NCI-H2227 (cell line): ENCODE results near the gene GLYATL3.
A peak's percentile ranks its signal among the peaks of the same experiment; 100 is the strongest.
"Not testable (repeated sequence)": the region's sequence is repeated elsewhere in the genome, so short reads cannot be mapped to it uniquely, and the experiment has no call there.

Experiments used
- DNase-seq: peaks from one replicate; lab custom pipeline; 2025; ENCODE audit not compliant: unreplicated experiment; lab: John Stamatoyannopoulos, UW

The GLYATL3 gene

DNA sequence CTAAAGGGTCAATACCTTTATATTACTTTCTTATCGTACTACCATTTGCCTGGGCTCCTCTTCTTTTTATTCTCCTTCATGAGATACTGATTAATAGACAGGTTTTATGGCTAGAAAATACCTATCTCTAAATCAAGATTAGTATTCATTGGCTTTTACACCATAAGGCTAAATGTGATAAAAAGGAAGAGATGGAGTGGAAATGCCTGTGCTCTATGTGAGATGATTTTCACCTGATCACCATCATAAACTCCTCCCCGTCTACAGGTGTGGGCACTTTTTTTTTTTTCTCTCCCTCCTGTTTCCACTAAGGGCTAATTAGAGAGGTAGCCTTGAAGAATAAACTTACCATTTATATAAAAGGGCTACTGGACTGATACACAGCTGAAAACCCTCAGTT is at the start of gene GLYATL3:
TSS of gene GLYATL3 (plus strand) at position 301 of the 400 bp plus-strand sequence. CDS start 12,068 bp downstream, outside the sequence.
- no peak for DNase-seq

DNA sequence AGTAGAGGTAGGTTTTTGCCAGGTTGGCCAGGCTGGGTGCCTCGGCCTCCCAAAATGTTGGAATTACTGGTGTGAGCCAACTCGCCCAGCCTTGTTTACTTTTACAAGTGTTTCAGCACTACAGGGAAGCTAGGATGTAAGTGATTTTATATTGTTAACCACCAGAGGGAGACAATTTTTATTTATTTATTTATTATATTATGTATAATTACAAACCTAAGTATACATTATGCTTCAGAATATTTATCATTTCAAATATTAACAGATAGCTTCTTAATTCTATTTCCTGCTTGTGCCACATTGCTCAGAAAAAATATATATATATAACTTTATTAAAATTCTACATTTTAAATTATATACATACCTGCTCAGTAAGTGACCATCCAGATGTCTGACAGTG is 46.5 kb upstream of the GLYATL3 start:
- DNase-seq: peak; percentile 1

DNA sequence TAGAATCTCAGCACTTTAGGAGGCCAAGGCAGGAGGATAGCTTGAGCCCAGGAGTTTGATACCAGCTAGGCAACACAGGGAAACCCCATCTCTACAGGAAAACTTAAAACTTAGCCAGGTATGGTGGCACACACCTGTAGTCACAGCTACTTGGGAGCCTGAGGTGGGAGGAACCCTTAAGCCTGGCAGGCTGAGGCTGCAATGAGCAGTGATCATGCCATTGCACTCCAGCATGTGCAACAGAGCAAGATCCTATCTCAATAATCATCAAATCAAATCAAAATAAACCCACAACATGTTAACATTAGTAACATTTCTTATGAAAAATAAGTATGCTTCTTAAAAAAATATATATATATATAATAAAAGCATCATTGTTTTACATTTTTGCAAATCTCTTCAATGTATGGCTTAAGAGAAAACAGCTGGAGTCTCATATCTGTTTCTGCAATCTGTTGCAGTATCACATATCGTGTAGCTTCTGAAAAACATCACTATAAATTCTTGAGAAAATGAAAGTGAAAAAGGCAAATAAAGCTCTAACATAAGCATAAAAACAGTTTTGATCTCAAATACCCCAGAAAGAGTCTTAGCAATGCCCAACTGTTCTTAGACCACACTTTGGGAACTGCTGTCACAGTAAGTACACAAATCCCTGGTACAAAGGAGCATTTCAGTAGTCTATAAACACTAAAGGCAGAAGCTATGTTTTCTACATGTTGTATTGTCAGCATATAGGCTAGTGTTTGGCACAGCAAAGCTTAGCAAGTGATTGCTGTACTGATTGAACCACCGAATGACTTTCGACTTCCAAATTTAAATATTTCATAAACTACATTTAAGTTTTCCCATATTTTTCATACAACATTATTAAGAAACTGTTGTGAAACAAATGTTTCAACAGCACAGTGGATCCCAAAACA is 44.7 kb upstream of the GLYATL3 start:
- no peak for DNase-seq

DNA sequence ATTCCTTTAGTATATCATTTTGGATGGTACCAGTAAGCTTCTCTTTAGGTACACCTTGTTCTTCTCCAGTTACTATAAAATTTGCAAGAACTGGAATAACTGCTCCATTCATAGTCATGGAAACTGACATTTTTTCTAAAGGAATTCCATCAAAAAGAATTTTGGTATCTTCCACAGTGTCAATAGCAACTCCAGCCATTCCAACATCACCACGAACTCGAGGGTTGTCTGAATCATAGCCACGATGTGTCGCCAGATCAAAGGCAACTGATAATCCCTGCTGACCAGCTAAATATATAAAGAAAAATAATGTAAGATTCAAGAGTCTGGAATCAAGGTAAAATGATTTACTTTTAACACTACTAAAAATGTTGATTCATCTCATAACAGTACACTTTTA is 42.0 kb upstream of the GLYATL3 start:
- DNase-seq: no peak

DNA sequence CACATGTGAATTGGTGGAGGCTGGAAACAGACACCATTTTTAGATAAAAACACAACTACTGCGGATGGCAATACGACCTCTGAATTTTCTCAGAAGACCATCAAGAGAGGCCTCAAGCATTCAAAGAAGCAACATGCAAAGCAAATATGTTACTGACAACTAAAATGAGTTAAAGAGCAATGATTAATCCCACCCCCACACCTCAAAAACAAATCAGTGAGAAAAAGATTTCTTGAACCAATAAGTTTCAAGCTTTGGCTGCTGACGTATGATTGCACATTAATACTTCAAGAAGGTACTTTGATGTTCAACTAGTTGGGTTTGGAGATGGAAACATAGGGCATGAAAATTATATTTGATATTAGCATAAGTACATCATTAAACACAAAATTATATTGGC is 37.7 kb upstream of the GLYATL3 start:
- peak; percentile 10 for DNase-seq

DNA sequence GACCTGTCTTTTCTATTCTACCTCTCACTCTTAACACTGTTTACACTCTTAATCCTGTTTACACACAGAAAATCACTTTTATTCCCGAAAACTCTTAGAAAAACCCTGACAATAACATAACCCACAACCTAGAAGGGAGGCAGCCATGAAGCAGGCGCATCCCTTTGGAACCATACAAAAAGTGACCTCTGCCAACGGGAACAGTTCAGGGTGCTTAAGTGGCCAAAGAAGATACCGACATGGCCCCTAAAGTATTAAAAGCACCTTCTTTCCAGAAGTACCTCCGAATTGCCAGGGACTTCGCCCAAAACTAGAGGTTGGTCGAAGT is 37.2 kb upstream of the GLYATL3 start:
- no peak for DNase-seq

DNA sequence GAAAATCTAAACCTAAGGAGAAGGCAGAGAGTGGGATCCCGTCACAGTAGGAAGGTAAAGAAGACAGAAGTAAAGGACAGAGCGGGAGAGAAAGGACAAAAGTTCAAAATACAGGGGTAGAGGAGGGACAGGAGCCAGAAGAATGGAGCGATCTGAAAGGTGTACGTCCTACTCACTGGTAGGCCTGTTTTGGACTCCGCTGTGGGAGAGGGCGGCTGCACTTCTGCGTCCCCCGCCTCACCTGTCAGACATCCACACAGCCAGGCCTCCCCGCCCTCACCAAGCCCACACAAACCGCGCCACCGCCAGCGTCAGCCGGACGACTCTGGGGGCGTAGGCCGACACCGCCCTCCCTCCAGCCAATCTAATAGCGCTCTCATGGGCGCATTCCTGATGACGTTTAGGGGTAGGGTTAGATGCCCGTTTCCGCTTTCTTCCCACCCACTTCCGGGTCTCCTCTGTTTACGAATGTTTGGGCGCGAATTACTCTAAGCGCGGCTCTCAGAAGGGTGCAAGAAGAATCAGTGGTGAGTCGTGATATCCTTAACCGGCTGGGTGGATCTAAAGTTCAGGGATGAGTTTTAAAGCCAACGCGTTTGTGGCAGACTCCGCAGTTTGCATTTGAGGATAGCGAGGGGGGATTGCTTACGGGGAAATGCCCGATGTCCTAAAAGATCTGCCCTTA is 36.7 kb upstream of the GLYATL3 start, which contains the start of the genes CENPQ and MMUT:
TSS of gene CENPQ (plus strand) at position 444 of the 685 bp plus-strand sequence. CDS start 6,807 bp downstream, outside the sequence.
TSS of gene MMUT (minus strand) at position 327 of the 685 bp plus-strand sequence. CDS start 3,787 bp downstream, outside the sequence.
- peak; percentile 92 for DNase-seq

DNA sequence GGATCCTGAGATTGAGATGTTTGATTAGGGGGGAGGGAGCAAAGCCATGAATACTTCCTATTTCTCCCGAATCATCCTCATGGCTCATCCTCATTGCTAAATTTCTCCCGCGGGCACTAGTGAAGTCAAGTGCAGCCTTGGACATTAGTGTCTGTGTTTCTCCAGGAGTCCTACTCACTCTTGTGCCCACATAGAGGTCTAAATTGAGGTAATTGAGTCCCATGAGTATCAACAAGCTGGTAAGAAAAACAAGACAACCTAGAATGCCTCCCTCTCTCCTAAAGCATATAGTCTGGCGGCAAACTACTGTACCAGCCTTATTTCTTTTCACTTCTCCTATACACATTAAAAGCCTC is 36.1 kb upstream of the GLYATL3 start:
- no peak for DNase-seq

DNA sequence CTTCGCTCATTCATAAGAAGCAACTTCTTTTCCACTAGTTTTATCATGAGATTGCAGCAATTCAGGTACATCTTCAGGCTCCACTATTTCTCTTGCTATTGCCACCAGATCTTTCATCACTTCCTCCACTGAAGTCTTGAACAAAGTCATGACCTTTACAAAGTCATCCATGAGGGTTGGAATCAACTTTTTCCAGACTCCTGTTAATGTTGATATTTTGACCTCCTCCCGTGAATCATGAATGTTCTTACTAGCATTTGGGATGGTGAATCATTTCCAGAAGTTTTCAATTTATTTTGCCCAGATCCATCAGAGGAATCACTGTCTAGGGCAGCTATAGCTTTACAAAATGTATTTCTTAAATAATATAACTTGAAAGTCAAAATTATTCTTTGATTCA is 35.0 kb upstream of the GLYATL3 start:
- DNase-seq: no peak

DNA sequence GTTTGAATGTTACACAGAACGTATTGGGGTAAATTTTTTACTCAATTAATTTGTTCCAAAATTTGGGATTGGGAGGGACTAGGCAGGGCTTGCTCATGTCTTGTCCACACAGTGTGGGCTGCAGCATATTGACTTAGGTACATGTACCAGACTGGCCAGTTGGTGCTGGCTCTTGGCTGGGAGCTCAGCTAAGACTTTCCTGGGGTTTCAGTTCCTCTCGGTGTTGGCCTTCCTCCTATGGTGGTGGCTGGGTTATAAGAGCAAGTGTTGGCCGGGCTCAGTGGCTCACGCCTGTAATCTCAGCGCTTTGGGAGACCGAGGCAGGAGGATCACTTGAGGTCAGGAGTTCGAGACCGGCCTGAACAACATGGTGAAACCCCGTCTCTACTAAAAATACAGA is 31.7 kb upstream of the GLYATL3 start:
- DNase-seq: no peak

DNA sequence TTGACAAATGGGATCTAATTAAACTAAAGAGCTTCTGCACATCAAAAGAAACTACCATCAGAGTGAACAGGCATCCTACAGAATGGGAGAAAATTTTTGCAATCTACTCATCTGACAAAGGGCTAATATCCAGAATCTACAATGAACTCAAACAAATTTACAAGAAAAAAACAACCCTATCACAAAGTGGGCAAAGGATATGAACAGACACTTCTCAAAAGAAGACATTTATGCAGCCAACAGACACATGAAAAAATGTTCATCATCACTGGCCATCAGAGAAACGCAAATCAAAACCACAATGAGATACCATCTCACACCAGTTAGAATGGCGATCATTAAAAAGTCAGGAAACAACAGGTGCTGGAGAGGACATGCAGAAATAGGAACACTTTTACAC is 23.2 kb upstream of the GLYATL3 start:
- DNase-seq: not testable (repeated sequence)

DNA sequence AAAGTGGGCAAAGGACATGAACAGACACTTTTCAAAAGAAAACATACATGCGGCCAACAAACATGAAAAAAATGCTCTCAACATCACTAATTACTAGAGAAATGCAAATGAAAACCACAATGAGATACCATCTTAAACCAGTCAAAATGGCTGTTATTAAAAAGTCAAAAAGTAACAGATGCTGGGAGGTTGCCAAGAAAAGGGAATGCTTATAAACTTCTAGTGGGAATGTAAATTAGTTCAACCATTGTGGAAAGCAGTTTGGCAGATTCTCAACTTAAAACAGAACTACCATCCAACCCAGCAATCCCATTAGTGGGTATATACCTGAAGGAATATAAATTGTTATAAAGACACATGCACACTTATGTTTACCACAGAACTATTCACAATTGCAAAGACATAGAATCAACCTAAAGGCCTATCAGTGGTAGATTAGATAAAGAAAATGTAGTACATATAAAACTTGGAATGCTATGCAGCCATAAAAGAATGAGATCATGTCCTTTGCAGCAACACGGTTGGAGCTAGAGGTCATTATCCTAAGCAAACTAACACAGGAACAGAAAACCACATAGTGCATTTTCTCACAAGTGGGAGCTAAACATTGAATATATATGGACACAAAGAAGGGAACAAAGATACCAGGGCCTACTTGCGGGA is 20.3 kb upstream of the GLYATL3 start:
- no peak for DNase-seq

DNA sequence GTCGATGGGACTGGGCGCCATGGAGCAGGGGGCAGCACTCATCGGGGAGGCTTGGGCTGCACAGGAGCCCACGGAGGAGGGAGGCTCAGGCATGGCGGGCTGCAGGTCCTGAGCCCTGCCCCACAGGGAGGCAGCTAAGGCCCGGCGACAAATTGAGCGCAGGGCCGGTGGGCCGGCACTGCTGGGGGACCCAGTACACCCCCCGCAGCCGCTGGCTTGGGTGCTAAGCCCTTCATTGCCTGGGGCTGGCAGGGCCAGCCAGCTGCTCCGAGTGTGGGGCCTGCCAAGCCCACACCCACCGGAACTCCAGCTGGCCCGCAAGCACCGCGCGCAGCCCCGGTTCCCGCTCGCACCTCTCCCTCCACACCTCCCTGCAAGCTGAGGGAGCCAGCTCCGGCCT is 17.9 kb upstream of the GLYATL3 start:
- DNase-seq: not testable (repeated sequence)

DNA sequence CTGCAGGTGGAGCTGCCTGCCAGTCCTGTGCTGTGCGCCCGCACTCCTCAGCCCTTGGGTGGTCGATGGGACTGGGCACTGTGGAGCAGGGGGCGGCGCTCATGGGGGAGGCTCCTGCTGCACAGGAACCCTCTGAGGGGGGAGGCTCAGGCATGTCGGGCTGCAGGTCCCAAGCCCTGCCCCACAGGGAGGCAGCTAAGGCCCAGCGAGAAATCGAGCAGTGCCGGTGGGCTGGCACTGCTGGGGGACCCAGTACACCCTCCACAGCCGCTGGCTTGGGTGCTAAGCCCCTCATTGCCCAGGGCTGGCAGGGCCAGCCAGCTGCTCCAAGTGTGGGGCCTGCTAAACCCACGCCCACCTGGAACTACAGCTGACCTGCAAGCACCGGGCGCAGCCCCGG is 16.3 kb upstream of the GLYATL3 start:
- not testable (repeated sequence) for DNase-seq

DNA sequence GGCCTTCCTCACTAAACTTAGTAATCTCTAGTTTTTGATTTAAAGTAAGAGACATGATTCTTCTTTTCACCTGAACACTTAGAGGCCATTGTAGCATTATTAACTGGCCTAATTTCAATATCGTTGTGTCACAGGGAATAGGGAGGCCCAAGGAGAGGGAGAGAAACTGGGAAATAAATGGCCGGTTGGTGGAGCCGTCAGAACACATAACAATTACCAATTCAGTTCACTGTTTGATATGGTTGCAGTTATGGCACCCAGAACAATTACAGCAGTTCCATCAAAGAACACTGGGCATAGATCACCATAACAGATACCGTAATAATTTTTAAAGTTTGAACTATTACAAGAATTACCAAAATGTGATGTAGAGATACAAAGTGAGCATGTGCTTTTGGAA is 9.1 kb upstream of the GLYATL3 start:
- no peak for DNase-seq

DNA sequence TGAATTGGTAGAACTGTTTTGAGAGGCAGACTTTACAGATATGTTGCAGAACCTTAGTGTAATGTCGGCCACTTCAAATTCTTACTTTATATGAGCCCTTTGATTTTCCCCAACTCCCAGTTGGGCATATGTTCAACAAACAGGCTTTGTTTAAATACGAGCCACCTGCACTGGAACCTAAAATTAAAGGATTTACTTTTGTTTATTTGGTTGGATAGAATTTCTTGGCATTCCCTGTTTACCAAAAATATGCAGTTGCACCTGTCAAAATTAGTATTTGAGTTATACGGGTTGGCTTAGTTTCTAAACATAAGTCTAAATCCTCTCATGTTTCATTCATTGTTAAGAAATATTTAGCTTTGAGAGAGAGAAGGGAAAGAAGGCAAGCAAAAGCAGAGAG is 2.4 kb upstream of the GLYATL3 start:
- DNase-seq: no peak

DNA sequence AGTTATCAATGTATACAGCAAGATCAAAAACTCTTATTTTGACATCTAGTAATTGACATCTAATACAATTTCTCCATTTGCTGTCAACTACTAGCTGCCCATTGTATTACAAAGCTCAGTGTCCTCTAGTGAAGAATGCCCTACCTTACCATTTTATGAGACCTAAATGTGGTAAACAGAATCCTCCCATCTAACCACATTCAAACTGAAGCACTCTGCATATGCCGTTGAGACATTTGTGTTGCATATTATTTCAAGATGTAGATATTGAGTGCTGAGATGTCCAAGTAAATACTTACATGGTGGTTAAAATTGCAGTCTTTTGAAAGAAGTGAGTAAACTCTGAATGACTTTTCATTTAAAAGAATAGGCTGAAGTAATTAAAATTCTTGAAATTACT is 597 bp upstream of the GLYATL3 start:
- DNase-seq: no peak

DNA sequence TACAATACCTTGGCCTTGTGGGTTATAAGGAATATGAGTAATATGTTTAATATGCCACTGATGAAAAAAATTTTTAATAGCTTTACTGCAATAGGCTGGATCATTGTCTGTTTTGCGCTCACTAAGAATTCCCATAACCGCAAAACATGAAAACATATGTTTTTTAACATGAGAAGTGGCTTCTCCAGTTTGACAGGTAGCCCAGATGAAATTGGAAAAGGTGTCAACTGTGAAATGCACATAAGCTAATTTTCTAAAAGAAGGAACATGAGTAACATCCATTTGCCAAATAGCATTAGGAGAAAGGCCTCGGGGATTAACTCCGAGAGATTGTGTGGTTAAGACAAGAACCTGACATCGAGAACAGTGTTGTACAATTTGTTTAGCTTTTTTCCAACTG is 4.9 kb downstream of the GLYATL3 start:
- DNase-seq: no peak

DNA sequence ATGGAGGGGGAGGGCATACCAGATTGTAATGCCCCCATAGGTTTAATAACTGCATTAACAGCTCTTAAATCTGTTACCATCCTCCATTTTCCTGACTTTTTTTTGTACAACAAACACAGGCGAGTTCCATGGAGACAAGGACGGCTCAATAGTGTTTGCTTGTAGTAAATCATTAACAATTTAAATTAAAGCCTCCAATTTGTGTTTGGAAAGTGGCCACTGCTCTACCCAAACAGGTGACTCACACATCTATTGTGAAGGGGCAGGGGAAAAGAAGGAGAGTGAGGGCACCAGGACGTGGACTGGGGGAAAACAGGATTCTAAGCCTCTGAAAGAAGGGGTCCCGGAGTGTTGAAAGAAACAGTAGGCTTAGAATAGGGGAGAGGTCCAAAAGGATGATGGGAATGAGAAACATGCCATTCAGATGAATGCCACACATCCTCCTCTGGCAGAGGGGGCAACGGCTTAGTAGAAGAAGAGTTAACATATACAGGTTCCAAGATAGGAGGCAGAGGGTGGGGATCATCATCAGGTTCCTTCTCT is 6.9 kb downstream of the GLYATL3 start:
- no peak for DNase-seq

DNA sequence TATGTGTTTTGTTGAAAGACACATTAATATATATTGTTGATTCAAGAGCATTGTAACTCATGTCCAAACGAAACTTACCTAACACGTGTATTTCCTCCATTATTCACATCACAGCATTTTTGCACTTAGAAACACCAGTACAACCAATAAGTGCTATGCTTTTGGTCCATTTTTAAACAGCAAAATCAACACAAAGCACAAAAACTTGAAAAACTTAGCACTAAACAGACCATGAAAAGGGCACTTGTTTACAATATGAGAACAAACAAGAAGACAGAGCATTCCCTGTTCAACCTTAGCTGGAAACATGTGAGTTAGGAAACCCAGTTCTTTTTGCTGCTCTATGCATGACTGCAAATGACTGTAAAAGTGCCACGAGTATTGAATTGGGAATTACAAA is 9.6 kb downstream of the GLYATL3 start:
- DNase-seq: no peak
